ENCODE results near the gene POLA1.

POLA1 gene

DNA sequence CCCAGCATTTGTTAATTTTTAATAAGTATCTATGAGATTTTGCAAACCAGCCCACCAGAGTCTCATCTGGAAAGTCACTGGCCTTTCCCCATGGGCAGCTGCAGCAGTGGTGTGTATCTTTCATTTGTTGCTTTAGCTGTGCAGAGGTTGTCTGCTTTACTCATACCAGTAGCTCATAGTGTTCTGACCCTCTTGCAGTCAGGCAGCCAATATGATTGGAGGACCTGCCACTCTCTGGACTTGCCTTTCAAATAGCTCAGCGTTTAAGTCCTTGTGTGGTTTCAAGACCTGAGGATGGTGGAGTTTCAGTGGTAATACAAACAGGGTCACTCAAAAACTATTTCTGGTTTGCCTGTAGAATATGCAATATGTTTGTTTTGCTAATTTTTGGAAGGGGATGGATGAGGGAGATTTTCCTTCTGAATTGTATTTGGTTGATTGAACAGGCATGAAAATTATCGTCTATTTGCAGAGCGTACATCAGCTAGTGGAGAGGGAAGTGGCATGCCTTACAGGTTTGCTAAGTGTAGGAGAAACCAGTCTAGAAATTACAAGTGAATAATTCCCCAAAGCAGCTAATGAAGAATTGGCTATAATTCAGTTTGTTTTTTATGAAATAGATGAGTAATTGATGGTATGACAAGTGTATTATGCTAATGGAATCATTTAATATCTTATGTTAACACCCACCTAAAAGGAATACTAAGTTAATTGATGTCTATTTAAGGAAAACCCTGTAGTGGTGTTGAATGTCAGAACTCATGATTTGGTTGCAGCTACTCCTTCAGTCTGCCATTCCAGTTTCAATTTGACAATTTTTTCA, 8.9 kb downstream of the POLA1 start:
- DNase-seq = no peak

DNA sequence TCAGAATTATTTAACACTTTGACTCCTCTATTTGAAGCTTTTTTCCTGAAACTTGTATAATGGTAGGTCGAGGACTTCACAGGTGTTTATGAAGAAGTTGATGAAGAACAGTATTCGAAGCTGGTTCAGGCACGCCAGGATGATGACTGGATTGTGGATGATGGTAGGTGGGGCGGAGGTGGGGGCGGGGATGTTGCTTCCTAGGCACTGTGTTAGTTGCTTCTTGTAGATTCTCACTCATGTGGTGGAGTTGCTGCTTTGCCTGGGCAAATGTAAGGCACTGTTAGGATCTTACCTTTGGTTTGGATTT, 9.4 kb downstream of the POLA1 start:
- DNase-seq = no peak

DNA sequence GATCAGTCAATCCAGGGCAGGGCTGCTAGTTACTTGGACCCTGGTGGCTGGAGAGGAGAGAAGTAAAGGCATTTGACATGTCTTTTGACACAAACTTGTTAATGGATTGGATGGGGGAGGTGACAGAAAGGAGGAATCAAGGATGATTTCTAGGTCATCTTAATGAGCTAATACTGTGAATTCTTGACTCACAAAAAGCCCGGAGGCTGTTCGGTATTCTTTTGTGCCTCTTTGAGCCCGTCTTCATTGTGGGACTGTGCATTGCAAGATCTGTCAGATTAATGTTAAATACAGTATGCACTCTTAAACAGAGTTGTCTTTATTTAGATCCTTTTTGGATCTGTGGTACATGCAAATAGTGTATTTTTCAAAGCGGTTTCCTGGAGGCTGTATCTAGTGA, 25.1 kb downstream of the POLA1 start:
- DNase-seq = no peak

- no peak for DNase-seq
Measured at GRCh38 chrX:24720036-24720435, 26.3 kb downstream of the POLA1 start.

DNA sequence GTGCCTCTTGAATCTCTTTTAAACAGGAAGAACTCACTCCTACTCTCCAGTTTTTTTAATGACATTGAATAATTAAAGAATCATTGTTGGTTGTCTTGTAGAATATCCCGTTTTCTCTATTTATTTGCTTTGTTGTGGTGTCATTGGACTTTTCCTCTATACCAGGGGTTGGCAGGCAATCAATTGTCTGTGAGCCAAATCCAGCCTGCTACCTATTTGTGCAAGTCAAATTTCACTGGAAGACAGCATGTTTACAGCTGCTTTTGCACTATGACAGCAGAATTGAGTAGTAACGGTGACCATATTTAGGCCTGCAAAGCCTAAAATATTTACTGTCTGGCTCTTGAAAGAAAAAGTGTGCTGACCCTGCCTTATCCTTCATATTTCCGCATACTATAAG, 34.8 kb downstream of the POLA1 start:
- no peak for DNase-seq

DNA sequence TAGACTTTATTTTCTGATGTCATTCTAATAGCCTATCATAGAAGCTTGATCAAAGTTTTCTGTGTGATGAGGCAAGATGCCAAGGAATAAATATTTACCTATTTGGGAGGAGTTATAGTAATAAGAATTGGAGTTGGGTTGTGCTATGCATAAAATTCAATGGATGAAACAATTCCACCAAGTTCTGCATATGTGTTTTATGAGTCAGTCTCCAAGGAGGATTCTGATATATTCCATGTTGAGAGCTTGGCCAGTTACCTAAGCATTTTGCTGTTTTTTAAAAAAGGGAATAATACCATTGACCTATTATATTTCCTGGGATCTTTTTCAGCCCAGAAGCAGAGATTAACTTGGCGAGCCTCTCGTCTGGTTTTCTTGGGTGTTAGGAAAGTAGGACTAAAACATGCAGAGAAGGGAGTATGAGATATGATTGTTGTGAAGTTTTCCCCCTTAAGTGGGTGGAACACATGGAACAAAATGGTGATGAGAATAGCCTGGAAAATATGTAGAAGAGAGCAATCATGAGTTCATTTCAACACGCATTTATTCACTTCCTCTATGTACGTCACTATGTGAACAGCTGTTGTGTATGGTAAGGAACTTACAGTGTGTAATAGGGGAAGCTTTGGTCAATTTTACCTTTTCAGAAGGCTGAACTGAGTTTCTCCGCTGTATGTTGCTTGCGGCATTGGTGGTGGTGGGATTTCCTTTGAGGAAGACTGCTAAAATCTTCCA, 39.2 kb downstream of the POLA1 start:
- peak; percentile 68 for DNase-seq

- no peak for DNase-seq
Measured at GRCh38 chrX:24741330-24741729, 47.6 kb downstream of the POLA1 start.

DNA sequence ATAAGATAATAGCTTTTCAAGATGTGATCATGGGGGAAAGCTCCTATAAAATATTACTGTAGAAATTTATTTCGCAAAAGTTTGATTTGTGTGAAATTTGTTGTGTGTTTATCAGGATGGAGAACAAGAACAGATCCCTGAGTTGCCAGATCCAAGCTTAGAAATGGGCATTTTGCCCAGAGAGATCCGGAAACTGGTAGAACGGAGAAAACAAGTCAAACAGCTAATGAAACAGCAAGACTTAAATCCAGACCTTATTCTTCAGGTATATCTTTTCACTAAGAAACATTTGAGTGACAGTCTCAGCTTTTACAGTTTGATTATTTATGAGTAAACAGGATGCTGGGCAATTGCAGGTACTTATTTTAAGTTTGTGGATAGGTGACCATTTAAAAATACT, 54.5 kb downstream of the POLA1 start:
- no peak for DNase-seq

GRCh38 chrX:24759786-24760185, 66.1 kb downstream of the POLA1 start:
- no peak for DNase-seq

GRCh38 chrX:24760363-24761000, 66.8 kb downstream of the POLA1 start:
- DNase-seq = no peak

DNA sequence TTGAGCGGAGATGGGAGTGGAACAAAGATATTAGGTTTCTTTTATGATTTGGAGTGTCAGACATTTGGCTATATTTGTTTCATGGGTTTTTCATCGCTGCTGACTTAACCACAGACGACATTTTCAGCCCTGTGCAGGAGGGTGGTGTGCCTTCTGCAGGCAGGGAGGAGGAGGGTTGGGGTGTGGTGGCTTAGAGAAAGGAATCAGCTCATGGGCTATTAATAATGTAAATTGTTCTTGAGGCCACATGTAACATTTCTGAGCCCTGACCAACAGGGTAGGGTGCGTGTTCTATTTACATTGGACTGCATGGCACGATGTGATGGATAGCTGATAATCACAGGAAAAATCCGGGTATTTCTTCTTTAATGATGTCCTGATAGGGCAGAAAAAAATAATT, 67.6 kb downstream of the POLA1 start:
- DNase-seq = no peak

DNA sequence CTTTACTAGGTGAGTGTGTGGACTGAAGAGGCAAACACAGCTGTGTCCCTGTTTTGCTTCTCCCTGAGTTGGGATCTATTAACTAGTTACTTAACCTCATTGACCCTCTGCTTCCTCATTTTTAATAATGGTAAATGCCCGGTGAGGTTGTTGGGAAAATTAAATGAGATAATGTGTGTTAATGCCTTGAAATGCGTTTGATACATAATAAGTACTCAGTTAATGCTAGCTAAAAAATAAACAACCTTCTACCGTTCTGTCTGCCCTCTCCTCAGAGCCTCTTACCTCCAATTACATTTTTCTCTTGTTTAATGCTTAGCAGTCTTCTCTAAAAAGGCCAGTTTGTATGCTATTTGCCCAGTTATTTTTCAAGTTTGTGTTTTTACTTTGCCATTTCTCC, 70.3 kb downstream of the POLA1 start:
- no peak for DNase-seq

DNA sequence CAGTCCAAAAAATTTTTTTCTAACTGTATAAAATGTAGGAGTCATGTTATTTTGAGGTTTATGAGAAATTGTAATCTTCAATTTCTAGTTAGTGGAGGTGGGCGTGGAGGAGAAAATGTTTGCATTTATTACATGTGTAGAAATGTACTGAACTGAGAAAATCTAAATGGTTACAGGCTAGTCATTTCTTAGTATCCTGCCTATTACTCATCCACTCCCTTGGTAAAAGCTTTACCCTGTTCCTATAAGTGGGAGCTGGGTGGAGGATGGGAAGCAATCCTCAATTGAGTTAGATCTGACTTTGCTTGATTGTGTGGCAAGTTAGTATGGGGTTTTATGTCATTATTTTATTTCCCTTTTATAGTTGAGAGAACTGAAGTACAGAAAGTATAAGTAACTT, 73.8 kb downstream of the POLA1 start:
- DNase-seq = no peak

DNA sequence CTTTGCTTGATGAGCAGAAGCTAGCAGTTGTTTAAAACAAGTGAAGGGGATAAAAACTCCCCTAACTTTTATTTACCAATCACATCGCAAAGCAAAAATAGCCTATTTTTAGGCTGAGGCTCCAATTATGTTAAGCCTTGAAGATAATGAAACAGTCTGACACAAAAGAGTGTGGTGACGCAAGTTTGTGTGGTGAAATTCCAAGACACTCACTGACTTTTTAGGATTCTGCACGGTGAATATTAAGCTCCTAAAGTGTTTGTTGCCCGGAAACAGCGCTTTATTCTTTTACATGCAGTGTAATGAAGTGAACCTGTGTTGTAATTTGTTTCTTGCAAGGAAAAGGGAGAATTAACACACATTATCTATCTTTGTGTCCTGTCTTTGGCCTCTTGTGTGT, 74.8 kb downstream of the POLA1 start:
- DNase-seq = no peak

- no peak for DNase-seq
Measured at GRCh38 chrX:24774650-24775049, 80.9 kb downstream of the POLA1 start.

GRCh38 chrX:24775891-24776290, 82.2 kb downstream of the POLA1 start:
- no peak for DNase-seq

DNA sequence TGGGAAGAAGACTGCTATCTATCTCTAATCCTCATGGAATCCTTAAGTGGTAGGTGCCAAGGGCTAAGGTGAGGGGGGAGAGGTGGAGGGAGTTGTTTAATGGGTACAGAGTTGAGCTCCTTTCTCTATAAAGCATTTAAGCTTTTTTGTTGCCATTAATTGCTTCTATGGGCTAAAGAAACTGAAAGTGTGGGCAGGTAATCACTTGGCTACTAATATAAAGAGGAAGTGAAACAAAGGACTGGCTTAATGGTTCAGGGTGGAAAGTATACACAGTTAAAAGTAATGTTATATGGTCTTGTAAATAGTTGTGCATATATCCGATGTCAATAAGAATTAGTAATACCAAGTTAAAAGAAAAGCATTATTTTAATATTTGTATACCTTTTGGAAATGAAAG, 83.9 kb downstream of the POLA1 start:
- DNase-seq = peak; percentile 23

DNA sequence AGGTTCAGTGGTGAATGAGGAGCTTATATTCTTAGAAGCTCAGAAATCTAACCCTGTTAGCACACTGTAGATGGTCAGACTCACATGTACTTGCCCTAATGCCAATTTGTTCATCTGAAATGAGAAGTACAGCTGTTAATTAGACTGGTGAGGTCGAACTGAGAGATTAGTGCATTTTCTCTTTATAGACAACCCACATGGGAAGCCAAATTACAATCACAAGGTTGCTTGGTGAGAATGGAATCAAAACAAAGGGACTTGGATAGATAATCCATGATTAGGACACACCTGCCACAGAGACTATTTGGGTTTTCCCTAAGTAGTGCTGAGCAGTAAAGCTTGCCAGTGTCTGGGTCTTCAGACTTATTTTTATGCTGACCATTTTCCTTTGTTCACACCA, 88.3 kb downstream of the POLA1 start:
- no peak for DNase-seq

DNA sequence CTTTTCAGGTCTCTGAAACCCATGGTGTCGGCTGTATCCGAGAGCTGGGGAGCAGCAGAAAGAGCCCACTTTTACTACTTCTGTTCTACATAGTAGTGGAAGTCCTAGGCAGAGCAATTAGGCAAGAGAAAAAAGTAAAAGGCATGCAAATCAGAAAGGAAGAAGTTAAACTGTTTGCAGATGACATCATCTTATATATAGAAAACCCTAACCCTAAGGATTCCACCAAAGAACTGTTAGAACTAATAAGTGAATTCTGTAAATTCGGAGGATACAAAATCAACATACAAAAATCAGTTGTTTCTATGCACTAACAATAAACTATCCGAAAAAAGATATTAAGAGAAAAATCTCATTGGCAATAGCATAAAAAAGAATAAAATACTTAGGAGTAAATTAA, 95.3 kb downstream of the POLA1 start:
- DNase-seq = no peak

DNA sequence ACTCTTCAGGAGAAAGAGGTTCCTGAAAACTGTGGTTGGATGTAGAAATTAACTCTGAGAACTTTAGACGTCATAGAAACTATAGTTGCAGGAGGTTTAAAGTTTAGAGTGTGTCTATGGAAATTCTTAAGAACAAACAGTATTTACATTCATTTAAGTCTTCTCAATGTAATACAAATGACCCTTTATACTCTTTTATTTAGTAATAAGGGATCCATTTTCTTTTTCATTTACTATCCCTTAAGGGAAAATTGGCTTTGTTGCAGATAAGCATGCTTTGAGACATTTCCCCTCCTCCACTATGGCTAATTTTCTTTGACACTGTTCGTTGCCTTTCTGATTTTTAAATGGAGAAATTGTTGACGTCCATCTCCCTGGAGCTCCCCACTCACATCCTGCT, 96.4 kb downstream of the POLA1 start:
- no peak for DNase-seq

GRCh38 chrX:24796204-24796603, 102.5 kb downstream of the POLA1 start:
- DNase-seq = no peak

- no peak for DNase-seq
Measured at GRCh38 chrX:24799078-24799477, 105.4 kb downstream of the POLA1 start.

- no peak for DNase-seq
Measured at GRCh38 chrX:24799565-24799964, 105.8 kb downstream of the POLA1 start.

DNA sequence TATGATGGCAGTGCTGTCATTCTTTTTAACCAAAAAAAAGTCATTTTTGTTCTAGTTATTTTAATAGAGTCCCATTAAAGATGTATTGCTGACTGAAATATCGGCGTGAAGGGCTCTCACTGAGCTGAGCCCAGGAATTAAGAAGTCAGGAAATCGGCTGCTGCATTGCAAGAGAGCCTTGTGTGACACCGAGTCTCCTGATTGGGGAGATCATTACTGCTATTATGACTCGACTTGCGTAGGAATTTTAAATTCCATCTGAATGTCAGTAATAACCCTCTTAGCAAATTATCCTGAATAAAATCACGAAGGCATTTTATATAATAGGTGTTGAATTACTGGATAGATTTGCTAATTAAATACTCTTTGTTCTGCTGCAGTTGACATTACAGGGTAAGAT, 111.5 kb downstream of the POLA1 start:
- DNase-seq = no peak

Data from MV-4-11 (cell line).